CD8-positive, alpha-beta memory T cell (primary cell): ENCODE results near the gene INPP5A. TPM values are rescaled to one million over a fixed set of nuclear protein-coding genes. Genes with fewer than 3 reads are reported as not detected.

ENCODE experiments used
- polyA plus RNA-seq: library from polyadenylated mRNA; unstranded; fragments of 300-500 nt; fragmentation: Illumina TruSeq; gene quantifications from one replicate; pipeline ENCODE4 v1.2.3, GENCODE V29; 2021
- total RNA-seq, 2 experiments: library from RNA; stranded (reverse); gene quantifications; one replicate each; pipeline ENCODE4 v1.2.3, GENCODE V29; 2021

The INPP5A gene
- total and polyA plus RNA-seq, 3 experiments from 2014 or later: 1.1 to 6.1 (median 4.8) TPM

Other genes starting within 250 kb of the INPP5A start
- gene STK32C, start 229.8 kb upstream of the INPP5A start, total RNA-seq: 10 to 100 TPM; 14.0 to 14.9 TPM
- gene STK32C, start 229.8 kb upstream of the INPP5A start, polyA plus RNA-seq: 8.5 TPM
- gene LRRC27, start 205.6 kb upstream of the INPP5A start, total RNA-seq: 1 to 10 TPM; 1.8 to 3.1 TPM
- gene LRRC27, start 205.6 kb upstream of the INPP5A start, polyA plus RNA-seq: 5.7 TPM
- gene PWWP2B, start 140.6 kb upstream of the INPP5A start, total RNA-seq: 1 to 10 TPM; 3.1 to 3.7 TPM
- 4.4 TPM for gene PWWP2B, start 140.6 kb upstream of the INPP5A start, polyA plus RNA-seq
- not detected for gene NKX6-2, start 248.4 kb downstream of the INPP5A start, total RNA-seq
- gene NKX6-2, start 248.4 kb downstream of the INPP5A start, polyA plus RNA-seq: not detected